CD4-positive, alpha-beta T cell (primary cell): ENCODE data around the gene CETP. TPM values are rescaled to one million over a fixed set of nuclear protein-coding genes. Genes with fewer than 3 reads are reported as not detected.

Experiments
- ATAC-seq: fragments of 200-7000 bp; cut with Tn5 transposase; one replicate; pipeline ENCODE4 v1.10.0; 2022; ENCODE audit warnings: mild to moderate bottlenecking; ENCODE audit not compliant: poor library complexity
- CTCF ChIA-PET: fragments of 350-600 bp; sonication (Branson Sonifier 250); formaldehyde crosslinking; loops from one replicate; lab custom pipeline; 2021; ENCODE audit warnings: antibody characterized with exemption, inconsistent platforms; lab: Charles Lee
- POLR2A ChIA-PET: fragments of 350-600 bp; sonication (Branson Sonifier 250); formaldehyde crosslinking; loops from one replicate; lab custom pipeline; 2021; ENCODE audit warnings: antibody characterized with exemption, inconsistent platforms; lab: Charles Lee
- DNase-seq, 14 experiments: peaks; one replicate each; pipeline ENCODE4 v3.0.0-alpha.2; 2013 to 2020; ENCODE audit warnings: mixed read lengths in 2 of 14
- H3K27ac ChIP-seq, 2 donors: one replicate each; pipeline versions ENCODE4 v1.5.1 to v1.7.0; 2013; ENCODE audit warnings: low read length in 2 of 2, low read depth in 1 of 2, mild to moderate bottlenecking in 1 of 2
- H3K27me3 ChIP-seq, 2 experiments: 1 replicate in 1 of 2; 2 replicates in 1 of 2; pipeline versions ENCODE4 v1.6.1 to v1.7.0; 2013; ENCODE audit warnings: low read length in 2 of 2, control low read depth in 1 of 2, mild to moderate bottlenecking in 1 of 2, moderate library complexity in 1 of 2; ENCODE audit not compliant: insufficient read depth in 2 of 2, control insufficient read depth in 1 of 2
- H3K36me3 ChIP-seq: one replicate; pipeline ENCODE4 v1.6.1; 2013; ENCODE audit warnings: low read length, control low read depth; ENCODE audit not compliant: insufficient read depth
- H3K4me1 ChIP-seq: one replicate; pipeline ENCODE4 v1.6.1; 2013; ENCODE audit warnings: low read length, control low read depth; ENCODE audit not compliant: insufficient read depth
- H3K4me3 ChIP-seq: one replicate; pipeline ENCODE4 v1.5.1; 2013; ENCODE audit warnings: mild to moderate bottlenecking, low read length, moderate library complexity
- H3K9me3 ChIP-seq, 2 experiments: 1 replicate in 1 of 2; 2 replicates in 1 of 2; pipeline versions ENCODE4 v1.6.1 to v1.7.0; 2013; ENCODE audit warnings: low read length in 2 of 2, mild to moderate bottlenecking in 2 of 2, control low read depth in 1 of 2, moderate library complexity in 1 of 2; ENCODE audit not compliant: control insufficient read depth in 1 of 2, insufficient read depth in 1 of 2
- H3K27ac Mint-ChIP-seq: one replicate; pipeline ENCODE4 v1.8.0; 2020; ENCODE audit warnings: mixed read lengths
- H3K27me3 Mint-ChIP-seq: one replicate; pipeline ENCODE4 v1.8.0; 2021; ENCODE audit warnings: mixed read lengths
- H3K36me3 Mint-ChIP-seq: one replicate; pipeline ENCODE4 v1.8.0; 2021; ENCODE audit warnings: low read depth, mixed read lengths
- H3K4me1 Mint-ChIP-seq: one replicate; pipeline ENCODE4 v1.8.0; 2021; ENCODE audit warnings: low read depth, mixed read lengths
- H3K4me3 Mint-ChIP-seq: one replicate; pipeline ENCODE4 v1.8.0; 2020; ENCODE audit warnings: mild to moderate bottlenecking, mixed read lengths
- H3K9me3 Mint-ChIP-seq: one replicate; pipeline ENCODE4 v1.8.0; 2020; ENCODE audit warnings: mixed read lengths
- CTCF ChIP-seq: fragments of 200-600 bp; IDR thresholded peaks from one replicate; pipeline ENCODE4 v1.8.0; 2022; ENCODE audit warnings: antibody characterized with exemption, mild to moderate bottlenecking
- intact Hi-C, 2 experiments: fragments of 100-400 bp; cut with DNase I in 1 of 2; cut with micrococcal nuclease in 1 of 2; formaldehyde crosslinking; loops; one replicate each; pipeline versions ENCODE4 v1.15.1 to v1.9.0; 2023 to 2025; cut with DNase I, micrococcal nuclease
- total RNA-seq, 174 experiments: library from RNA in 2 of 174; stranded (reverse) in 2 of 174; gene quantifications; one replicate each; pipeline ENCODE4 v1.2.3 and lab custom pipeline; 2021 to 2026

The CETP gene
- total RNA-seq, 2 experiments from 2014 or later = not detected

GRCh38 chr16:56967733-56968132 lies 6.0 kb downstream of the CETP start:
- Histone ChIP-seq H3K4me1 (peaks cover 33% of the 10 kb centered on the region), H3K36me3 (no peaks in the 10 kb centered on the region), H3K27ac (no peak overlapping the region), H3K4me3 (no peak overlapping the region), H3K27me3 (no peaks in the 10 kb centered on the region), H3K9me3 (no peaks in the 10 kb centered on the region)
- DNase-seq (no peak), ATAC-seq (no peak)
- ChIA-PET POLR2A (interaction anchor here (3.5 kb wide), 1 partner anchor 22 kb away, joined by 14 read pairs; the partner anchor contains the start of gene NLRC5), CTCF (interaction anchor here (1.2 kb wide), 1 partner anchor 19 kb away, joined by 4 read pairs; no protein-coding TSS in a partner anchor)
- intact Hi-C loops = no loop called here
- TF ChIP-seq CTCF = no peak
- no peak overlapping the region for H3K27ac Mint-ChIP-seq
- no peaks in the 10 kb centered on the region for H3K9me3 Mint-ChIP-seq
- no peak overlapping the region for H3K4me3 Mint-ChIP-seq
- no peaks in the 10 kb centered on the region for H3K27me3 Mint-ChIP-seq
- H3K4me1 Mint-ChIP-seq = peaks cover 25% of the 10 kb centered on the region
- no peaks in the 10 kb centered on the region for H3K36me3 Mint-ChIP-seq

DNA sequence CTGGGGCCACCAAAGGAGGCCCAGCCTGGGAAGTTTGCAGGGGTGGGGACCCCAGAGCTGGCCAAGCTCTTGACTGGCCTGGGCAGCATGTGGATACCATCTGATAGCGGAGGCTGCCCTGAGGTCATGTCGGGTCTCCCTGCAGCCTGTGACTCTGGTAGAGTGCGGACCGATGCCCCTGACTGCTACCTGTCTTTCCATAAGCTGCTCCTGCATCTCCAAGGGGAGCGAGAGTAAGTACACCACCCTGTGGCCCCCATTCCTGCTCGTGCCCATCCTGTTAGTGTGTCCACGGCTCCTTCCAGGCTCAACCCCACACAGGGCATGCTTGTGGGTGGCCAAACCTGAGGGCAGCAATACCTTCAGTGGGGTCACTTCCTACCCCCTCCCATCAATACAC lies 8.0 kb downstream of the CETP start:
- H3K27me3 Mint-ChIP-seq = no peaks in the 10 kb centered on the region
- TF ChIP-seq CTCF = no peak
- H3K4me1 Mint-ChIP-seq = peaks cover 36% of the 10 kb centered on the region
- ChIA-PET CTCF (no interaction called here), POLR2A (interaction anchor here (1.5 kb wide), 1 partner anchor 216 kb away, joined by 5 read pairs; the partner anchor contains the start of genes PSME3IP1 and RSPRY1)
- Histone ChIP-seq H3K4me3 (no peak overlapping the region), H3K27ac (no peak overlapping the region), H3K27me3 (no peaks in the 10 kb centered on the region), H3K4me1 (peaks cover 38% of the 10 kb centered on the region), H3K9me3 (no peaks in the 10 kb centered on the region), H3K36me3 (no peaks in the 10 kb centered on the region)
- DNase-seq = no peak
- no peak overlapping the region for H3K4me3 Mint-ChIP-seq
- no peak overlapping the region for H3K27ac Mint-ChIP-seq
- H3K9me3 Mint-ChIP-seq = no peaks in the 10 kb centered on the region
- no peaks in the 10 kb centered on the region for H3K36me3 Mint-ChIP-seq
- no peak for ATAC-seq
- intact Hi-C loops = no loop called here

DNA sequence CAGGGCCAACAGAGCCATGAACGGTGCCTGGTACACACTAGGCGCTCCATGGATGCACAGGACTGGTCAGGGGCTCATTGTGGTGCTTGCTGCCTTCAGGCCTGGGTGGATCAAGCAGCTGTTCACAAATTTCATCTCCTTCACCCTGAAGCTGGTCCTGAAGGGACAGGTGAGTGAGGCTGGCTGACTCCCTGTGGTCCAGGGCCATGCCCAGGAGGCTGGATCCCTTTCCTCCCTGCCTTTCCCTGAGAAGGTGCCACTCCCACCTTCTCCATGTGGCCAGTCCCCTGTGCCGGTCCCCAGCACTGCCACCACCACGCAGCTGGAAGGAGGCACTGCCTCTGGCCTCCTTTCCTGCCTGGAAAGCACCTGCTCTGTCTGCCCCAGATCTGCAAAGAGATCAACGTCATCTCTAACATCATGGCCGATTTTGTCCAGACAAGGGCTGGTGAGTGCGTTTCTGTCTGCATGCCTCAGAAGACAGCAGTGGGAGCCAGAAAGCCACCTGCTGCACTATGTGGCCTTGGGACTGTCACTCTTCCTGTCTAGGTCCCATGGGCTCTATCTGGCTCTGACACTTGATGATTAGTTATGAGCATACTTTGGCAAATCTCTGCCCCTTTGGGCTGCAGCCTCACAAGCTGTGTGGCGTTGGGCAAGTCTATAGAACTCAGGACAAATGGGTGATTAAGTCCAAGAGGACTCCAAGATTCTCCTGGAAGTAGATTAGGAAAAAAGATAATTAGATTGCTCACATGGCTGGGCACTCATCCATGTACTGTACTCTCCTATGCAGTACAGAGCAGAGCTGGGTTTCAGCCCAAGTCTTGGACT lies 9.4 kb downstream of the CETP start:
- no peaks in the 10 kb centered on the region for H3K9me3 Mint-ChIP-seq
- no peak overlapping the region for H3K4me3 Mint-ChIP-seq
- H3K36me3 Mint-ChIP-seq = no peaks in the 10 kb centered on the region
- Histone ChIP-seq H3K27ac (no peak overlapping the region), H3K4me3 (no peak overlapping the region), H3K36me3 (no peaks in the 10 kb centered on the region), H3K27me3 (no peaks in the 10 kb centered on the region), H3K4me1 (peaks cover 32% of the 10 kb centered on the region), H3K9me3 (no peaks in the 10 kb centered on the region)
- intact Hi-C loops = no loop called here
- H3K27ac Mint-ChIP-seq = no peak overlapping the region
- POLR2A ChIA-PET = no interaction called here
- DNase-seq (peak in 2 of 14 experiments; percentile 53 to 68), ATAC-seq (peak; percentile 62)
- CTCF ChIA-PET = no interaction called here
- no peaks in the 10 kb centered on the region for H3K27me3 Mint-ChIP-seq
- TF ChIP-seq CTCF = no peak
- peaks cover 36% of the 10 kb centered on the region for H3K4me1 Mint-ChIP-seq
